ENCODE measurements around the gene GNG2.

The GNG2 gene

GRCh38 chr14:51979088-51979709, 118.8 kb downstream of the GNG2 start:
- no peaks in the 10 kb centered on the region for H3K36me3 ChIP-seq (ENCODE audit: control insufficient read depth, insufficient read depth, low read length)
- DNase-seq (ENCODE audit: extremely low read depth, insufficient read length) = no peak
- H3K27me3 ChIP-seq (replicated peaks; ENCODE audit: control insufficient read depth, insufficient read depth, low read length) = no peaks in the 10 kb centered on the region
- no peak overlapping the region for H3K4me3 ChIP-seq (replicated peaks; ENCODE audit: low read depth, low read length)
- peak; percentile 78 for TF ChIP-seq CTCF (IDR thresholded peaks at IDR 0.05; ENCODE audit: insufficient read depth, low read length, poor library complexity, severe bottlenecking)

- Histone ChIP-seq H3K4me3 (replicated peaks; ENCODE audit: low read depth, low read length) (no peak overlapping the region), H3K36me3 (ENCODE audit: control insufficient read depth, insufficient read depth, low read length) (no peaks in the 10 kb centered on the region), H3K27me3 (replicated peaks; ENCODE audit: control insufficient read depth, insufficient read depth, low read length) (no peaks in the 10 kb centered on the region)
- no peak for TF ChIP-seq CTCF (IDR thresholded peaks at IDR 0.05; ENCODE audit: insufficient read depth, low read length, poor library complexity, severe bottlenecking)
- DNase-seq (ENCODE audit: extremely low read depth, insufficient read length) = peak; percentile 33
Observed at GRCh38 chr14:51981218-51981854, 120.9 kb downstream of the GNG2 start.

- TF ChIP-seq CTCF (IDR thresholded peaks at IDR 0.05; ENCODE audit: insufficient read depth, low read length, poor library complexity, severe bottlenecking) = no peak
- Histone ChIP-seq H3K36me3 (ENCODE audit: control insufficient read depth, insufficient read depth, low read length) (peaks cover 4% of the 10 kb centered on the region), H3K4me3 (replicated peaks; ENCODE audit: low read depth, low read length) (no peak overlapping the region), H3K27me3 (replicated peaks; ENCODE audit: control insufficient read depth, insufficient read depth, low read length) (no peaks in the 10 kb centered on the region)
- no peak for DNase-seq (ENCODE audit: extremely low read depth, insufficient read length)
Observed at GRCh38 chr14:51988221-51988620, 127.8 kb downstream of the GNG2 start.

GRCh38 chr14:51989293-51990234, 129.2 kb downstream of the GNG2 start, which contains the start of gene RTRAF:
TSS of gene RTRAF (plus strand) at chr14:51989546. CDS start at chr14:51989640, 94 bp downstream.
- H3K27me3 ChIP-seq (replicated peaks; ENCODE audit: control insufficient read depth, insufficient read depth, low read length) = no peaks in the 10 kb centered on the region
- no peak for TF ChIP-seq CTCF (IDR thresholded peaks at IDR 0.05; ENCODE audit: insufficient read depth, low read length, poor library complexity, severe bottlenecking)
- peaks cover 4% of the 10 kb centered on the region for H3K36me3 ChIP-seq (ENCODE audit: control insufficient read depth, insufficient read depth, low read length)
- peak; percentile 97 for DNase-seq (ENCODE audit: extremely low read depth, insufficient read length)
- peak within 1 kb of the TSS; percentile 95 for H3K4me3 ChIP-seq (replicated peaks; ENCODE audit: low read depth, low read length)

- no peak for TF ChIP-seq CTCF (IDR thresholded peaks at IDR 0.05; ENCODE audit: insufficient read depth, low read length, poor library complexity, severe bottlenecking)
- H3K27me3 ChIP-seq (replicated peaks; ENCODE audit: control insufficient read depth, insufficient read depth, low read length) = no peaks in the 10 kb centered on the region
- peak overlapping the region; percentile 95 for H3K4me3 ChIP-seq (replicated peaks; ENCODE audit: low read depth, low read length)
- H3K36me3 ChIP-seq (ENCODE audit: control insufficient read depth, insufficient read depth, low read length) = peaks cover 6% of the 10 kb centered on the region
- no peak for DNase-seq (ENCODE audit: extremely low read depth, insufficient read length)
Observed at GRCh38 chr14:51990488-51990887, 130.1 kb downstream of the GNG2 start.
